Left ventricle myocardium inferior (tissue), 1 donor: ENCODE data around the gene ZBTB7B. TPM values are rescaled to one million over a fixed set of nuclear protein-coding genes. Genes with fewer than 3 reads are reported as not detected.
"Not testable (repeated sequence)": the region's sequence is repeated elsewhere in the genome, so short reads cannot be mapped to it uniquely, and the experiment has no call there.

ENCODE experiments used
- DNase-seq: peaks from one replicate; pipeline ENCODE4 v3.0.0-alpha.2; 2020
- H3K27ac ChIP-seq: fragments of 200-600 bp; replicated peaks from 2 replicates; pipeline ENCODE4 v1.8.0; 2021
- H3K27me3 ChIP-seq: fragments of 200-600 bp; 2 replicates; pipeline ENCODE4 v1.8.0; 2021; ENCODE audit warnings: low read depth
- H3K36me3 ChIP-seq: fragments of 200-600 bp; 2 replicates; pipeline ENCODE4 v1.8.0; 2021
- H3K4me1 ChIP-seq: fragments of 200-600 bp; 2 replicates; pipeline ENCODE4 v1.8.0; 2021
- H3K4me3 ChIP-seq: fragments of 200-600 bp; 2 replicates; pipeline ENCODE4 v1.8.0; 2021; ENCODE audit warnings: mild to moderate bottlenecking, moderate library complexity
- H3K9me3 ChIP-seq: fragments of 200-600 bp; replicated peaks from 2 replicates; pipeline ENCODE4 v1.8.0; 2021
- CTCF ChIP-seq: fragments of 200-600 bp; IDR thresholded peaks from 2 replicates; pipeline ENCODE4 v1.8.0; 2021; ENCODE audit warnings: antibody characterized with exemption, mild to moderate bottlenecking, borderline replicate concordance
- intact Hi-C: fragments of 100-400 bp; cut with micrococcal nuclease; formaldehyde crosslinking; loops from one replicate; pipeline ENCODE4 v1.11.0; 2022
- total RNA-seq: library from RNA; stranded (reverse); fragmentation: NEBNext Ultra II Directional; extraction: Animal tissue kit (Norgen Biotek cat#: 25700); gene quantifications from one replicate; pipeline ENCODE4 v1.2.1, GENCODE V29; 2021
- donor health status: DM: no; HTN: yes; CAD: no; lungs with severe emphysema.

ZBTB7B gene
- total RNA-seq, 1 donor from 2014 or later, result 42.8 TPM

GRCh38 chr1:154993572-154994268 lies 8.9 kb upstream of the ZBTB7B start, which contains the start of gene LENEP:
Gene LENEP (plus strand): TSS chr1:154993586. CDS start chr1:154993608, 22 bp downstream.
- no peaks in the 10 kb centered on the region for H3K9me3 ChIP-seq

DNA sequence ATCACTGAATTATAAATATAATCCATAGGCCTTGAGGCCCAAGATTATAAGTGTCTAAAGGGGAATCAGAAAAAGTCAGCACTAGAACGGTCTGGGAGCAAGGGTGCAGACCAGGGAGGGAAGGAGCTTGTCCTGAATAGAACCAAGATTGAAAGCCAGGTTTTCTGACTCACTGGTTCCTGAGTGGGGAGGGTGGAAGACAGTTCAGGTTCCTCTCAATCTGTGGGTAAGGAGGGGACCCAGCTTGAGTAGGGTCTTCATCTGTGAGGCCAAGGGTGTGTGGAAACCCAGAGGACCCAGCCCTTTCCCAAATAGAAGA lies 8.4 kb upstream of the ZBTB7B start:
- intact Hi-C loops, result no loop called here
- H3K9me3 ChIP-seq, result no peaks in the 10 kb centered on the region
- no peak for DNase-seq
- H3K4me1 ChIP-seq, result peaks cover 17% of the 10 kb centered on the region
- no peak overlapping the region for H3K4me3 ChIP-seq
- no peaks in the 10 kb centered on the region for H3K27me3 ChIP-seq
- no peak overlapping the region for H3K27ac ChIP-seq
- peaks cover 27% of the 10 kb centered on the region for H3K36me3 ChIP-seq
- no peak for TF ChIP-seq CTCF

More at GRCh38 chr1:154993572-154994268, 8.9 kb upstream of the ZBTB7B start, which contains the start of gene LENEP:
- DNase-seq, result no peak
- TF ChIP-seq CTCF, result no peak
- Histone ChIP-seq H3K27me3 (no peaks in the 10 kb centered on the region), H3K4me1 (peaks cover 16% of the 10 kb centered on the region), H3K36me3 (peaks cover 32% of the 10 kb centered on the region), H3K27ac (no peak within 1 kb of the TSS), H3K4me3 (no peak within 1 kb of the TSS)
- intact Hi-C loops, result no loop called here

GRCh38 chr1:154994591-154994990 lies 8.0 kb upstream of the ZBTB7B start:
- DNase-seq, result no peak
- Histone ChIP-seq H3K4me1 (peaks cover 17% of the 10 kb centered on the region), H3K36me3 (peaks cover 24% of the 10 kb centered on the region), H3K27me3 (no peaks in the 10 kb centered on the region), H3K9me3 (no peaks in the 10 kb centered on the region), H3K4me3 (no peak overlapping the region), H3K27ac (no peak overlapping the region)
- intact Hi-C loops, result no loop called here
- no peak for TF ChIP-seq CTCF

DNA sequence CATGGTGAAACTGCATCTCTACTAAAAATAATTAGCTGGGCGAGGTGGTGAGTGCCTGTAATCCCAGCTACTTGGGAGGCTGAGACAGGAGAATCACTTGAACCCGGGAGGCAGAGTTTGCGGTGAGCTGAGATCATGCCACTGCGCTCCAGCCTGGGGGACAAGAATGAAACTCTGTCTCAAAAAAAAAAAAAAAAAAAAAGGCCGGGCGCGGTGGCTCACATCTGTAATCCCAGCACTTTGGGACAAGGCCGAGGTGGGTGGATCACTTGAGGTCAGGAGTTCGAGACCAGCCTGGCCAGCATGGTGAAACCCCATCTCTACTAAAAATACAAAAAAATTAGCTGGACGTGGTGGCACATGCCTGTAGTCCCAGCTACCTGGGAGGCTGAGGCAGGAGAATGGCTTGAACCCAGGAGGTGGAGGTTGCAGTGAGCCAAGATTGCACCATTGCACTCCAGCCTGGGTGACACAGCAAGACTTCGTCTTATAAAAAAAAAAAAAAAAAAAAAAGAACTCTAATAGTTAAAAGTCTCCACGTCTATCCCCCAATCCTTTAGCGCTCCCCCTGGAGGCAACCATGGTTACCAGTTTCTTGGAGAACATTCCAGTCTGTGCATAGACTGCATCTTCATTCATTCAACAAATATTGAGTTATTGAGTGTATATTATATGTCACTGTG lies 7.2 kb upstream of the ZBTB7B start:
- DNase-seq, H3K4me3 ChIP-seq, H3K27me3 ChIP-seq, H3K27ac ChIP-seq, intact Hi-C loops, H3K9me3 ChIP-seq: not testable (repeated sequence)
- H3K4me1 ChIP-seq, result peaks cover 23% of the 10 kb centered on the region
- H3K36me3 ChIP-seq, result peaks cover 16% of the 10 kb centered on the region
- TF ChIP-seq CTCF, result peak; percentile 51

GRCh38 chr1:154996966-154997701 lies 5.5 kb upstream of the ZBTB7B start:
- Histone ChIP-seq H3K27ac (no peak overlapping the region), H3K27me3 (no peaks in the 10 kb centered on the region), H3K9me3 (no peaks in the 10 kb centered on the region), H3K4me3 (no peak overlapping the region), H3K36me3 (peaks cover 5% of the 10 kb centered on the region), H3K4me1 (peaks cover 34% of the 10 kb centered on the region)
- intact Hi-C loops, result no loop called here
- no peak for TF ChIP-seq CTCF
- DNase-seq, result no peak
